ENCODE measurements around the gene TXNIP.

The TXNIP gene

GRCh38 chr1:145963265-145964019 lies 32.9 kb downstream of the TXNIP start:
- DNase-seq: no peak

GRCh38 chr1:145962157-145963102 lies 33.9 kb downstream of the TXNIP start:
- peak in 1 of 2 donors; percentile 54 for DNase-seq

- DNase-seq: peak; percentile 36
Measured at GRCh38 chr1:145961425-145962156, 34.8 kb downstream of the TXNIP start.

- DNase-seq: no peak
Measured at GRCh38 chr1:145961109-145961424, 35.3 kb downstream of the TXNIP start.

GRCh38 chr1:145960468-145961108 lies 35.8 kb downstream of the TXNIP start:
- peak; percentile 43 to 51 for DNase-seq

- DNase-seq: no peak
Measured at GRCh38 chr1:145959957-145960467, 36.4 kb downstream of the TXNIP start.

- DNase-seq: no peak
Measured at GRCh38 chr1:145959333-145959732, 37.0 kb downstream of the TXNIP start.

- no peak for DNase-seq
Measured at GRCh38 chr1:145958734-145959133, 37.6 kb downstream of the TXNIP start.

GRCh38 chr1:145957443-145958319 lies 38.7 kb downstream of the TXNIP start, which contains the start of gene LIX1L:
Gene LIX1L, minus strand, starts transcription at chr1:145958017. Its CDS starts 90 bp downstream, at chr1:145957927.
- DNase-seq: peak; percentile 94 to 95

- peak in 1 of 2 donors; percentile 41 for DNase-seq
Measured at GRCh38 chr1:145956781-145957442, 39.5 kb downstream of the TXNIP start.

- no peak for DNase-seq
Measured at GRCh38 chr1:145956361-145956760, 40.0 kb downstream of the TXNIP start.

GRCh38 chr1:145955436-145955835 lies 40.9 kb downstream of the TXNIP start:
- no peak for DNase-seq

GRCh38 chr1:145953861-145954260 lies 42.5 kb downstream of the TXNIP start:
- no peak for DNase-seq

GRCh38 chr1:145952903-145953302 lies 43.5 kb downstream of the TXNIP start:
- DNase-seq: no peak

- DNase-seq: no peak
Measured at GRCh38 chr1:145951526-145951925, 44.9 kb downstream of the TXNIP start.

GRCh38 chr1:145949219-145949618 lies 47.2 kb downstream of the TXNIP start:
- no peak for DNase-seq

- DNase-seq: no peak
Measured at GRCh38 chr1:145947551-145947950, 48.8 kb downstream of the TXNIP start.

GRCh38 chr1:145946477-145946986 lies 49.8 kb downstream of the TXNIP start:
- no peak for DNase-seq

- DNase-seq: no peak
Measured at GRCh38 chr1:145944532-145944931, 51.8 kb downstream of the TXNIP start.

- DNase-seq: no peak
Measured at GRCh38 chr1:145942871-145943270, 53.5 kb downstream of the TXNIP start.
